Measurements from ENCODE around the gene ARSB.

- TF ChIP-seq POLR2AphosphoS5 (IDR thresholded peaks at IDR 0.05; ENCODE audit: low read depth) (no peak), CTCF (IDR thresholded peaks at IDR 0.05; ENCODE audit: insufficient read depth, low read length) (no peak), REST (IDR thresholded peaks at IDR 0.05; ENCODE audit: insufficient replicate concordance, low read depth) (no peak), SPI1 (IDR thresholded peaks at IDR 0.05; ENCODE audit: borderline replicate concordance, low read depth) (no peak), GABPA (IDR thresholded peaks at IDR 0.05; ENCODE audit: low read depth) (no peak)
Measured at GRCh38 chr5:78896132-78896531, 89.0 kb downstream of the ARSB start.
